Caki2 (cell line): Measurements from ENCODE around the gene CENPI. TPM values are rescaled to one million over a fixed set of nuclear protein-coding genes. Genes with fewer than 3 reads are reported as not detected.

Experiments used
- total RNA-seq: library from RNA; depleted of rRNA; stranded (reverse); fragments of >200 nt; shearing (Covaris generic); gene quantifications from 2 replicates; pipeline ENCODE4 v1.2.3, GENCODE V29; 2014; ENCODE audit warnings: low replicate concordance; rRNA removed

The CENPI gene
- total RNA-seq, 1 experiment from 2014 or later = 22.5 TPM

Other genes starting within 250 kb of the CENPI start
- not detected in 2 replicates for gene NOX1, start 223.8 kb upstream of the CENPI start, total RNA-seq
- 0.06 and 0.30 TPM in 2 replicates for gene XKRX, start 169.3 kb upstream of the CENPI start, total RNA-seq
- gene ARL13A, start 128.5 kb upstream of the CENPI start, total RNA-seq = not detected in 2 replicates
- gene TRMT2B, start 46.1 kb upstream of the CENPI start, total RNA-seq = 15.2 and 19.2 TPM in 2 replicates
- not detected in 2 replicates for gene TMEM35A, start 19.3 kb upstream of the CENPI start, total RNA-seq
- 0.24 TPM in 1 of 2 replicates, not detected in the other for gene DRP2, start 121.6 kb downstream of the CENPI start, total RNA-seq
- gene TAF7L, start 193.1 kb downstream of the CENPI start, total RNA-seq = not detected in 2 replicates